ENCODE data around the gene NPL.
A peak's percentile ranks its signal among the peaks of the same experiment; 100 is the strongest.

Gene NPL

GRCh38 chr1:182833271-182833670 lies 43.7 kb downstream of the NPL start:
- no peaks in the 10 kb centered on the region for H3K9me3 ChIP-seq (ENCODE audit: insufficient read depth, low read depth, low read length)
- H3K36me3 ChIP-seq (ENCODE audit: insufficient read depth, low read depth, low read length), result no peaks in the 10 kb centered on the region
- no peaks in the 10 kb centered on the region for H3K4me1 ChIP-seq (ENCODE audit: insufficient read depth, low read length)
- no peak overlapping the region for H3K4me3 ChIP-seq (ENCODE audit: low read length)
- H3K27me3 ChIP-seq (ENCODE audit: insufficient read depth, low read length), result no peaks in the 10 kb centered on the region
- H3K9ac ChIP-seq (ENCODE audit: low read depth, low read length), result no peak overlapping the region
- no peak overlapping the region for H3K27ac ChIP-seq (ENCODE audit: low read length)

- no peaks in the 10 kb centered on the region for H3K27me3 ChIP-seq (ENCODE audit: insufficient read depth, low read length)
- no peak overlapping the region for H3K4me3 ChIP-seq (ENCODE audit: low read length)
- H3K36me3 ChIP-seq (ENCODE audit: insufficient read depth, low read depth, low read length), result no peaks in the 10 kb centered on the region
- no peak overlapping the region for H3K27ac ChIP-seq (ENCODE audit: low read length)
- no peaks in the 10 kb centered on the region for H3K9me3 ChIP-seq (ENCODE audit: insufficient read depth, low read depth, low read length)
- no peak overlapping the region for H3K9ac ChIP-seq (ENCODE audit: low read depth, low read length)
- H3K4me1 ChIP-seq (ENCODE audit: insufficient read depth, low read length), result no peaks in the 10 kb centered on the region
Measured at GRCh38 chr1:182834326-182834725, 44.8 kb downstream of the NPL start.

DNA sequence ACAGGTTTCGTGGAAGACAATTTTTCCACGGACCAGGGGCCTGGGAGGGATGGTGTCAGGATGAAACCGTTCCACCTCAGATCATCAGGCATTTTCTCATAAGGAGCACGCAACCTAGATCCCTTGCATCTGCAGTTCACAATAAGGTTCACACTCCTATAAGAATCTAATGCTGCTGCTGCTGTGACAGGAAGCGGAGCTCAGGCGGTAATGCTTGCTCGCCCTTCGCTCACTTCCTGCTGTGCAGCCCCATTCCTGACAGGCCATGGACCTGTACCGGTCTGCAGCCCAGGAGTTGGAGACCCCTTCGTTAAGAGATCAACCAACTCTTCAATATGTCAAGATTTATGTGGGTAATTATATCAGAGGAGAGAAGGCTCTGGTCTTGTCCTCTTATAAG lies 46.2 kb downstream of the NPL start:
- no peaks in the 10 kb centered on the region; the same call in 1 of the 2 replicates for H3K36me3 ChIP-seq (ENCODE audit: insufficient read depth, low read depth, low read length)

GRCh38 chr1:182839209-182840066 lies 49.9 kb downstream of the NPL start, which contains the start of gene DHX9:
TSS of gene DHX9 (plus strand) at chr1:182839347. CDS start at chr1:182842567, 3,220 bp downstream.
- Histone ChIP-seq H3K4me3 (ENCODE audit: low read length) (peak within 1 kb of the TSS; percentile 99), H3K27ac (ENCODE audit: low read length) (peak within 1 kb of the TSS; percentile 83), H3K36me3 (ENCODE audit: insufficient read depth, low read depth, low read length) (peaks cover 33% of the 10 kb centered on the region), H3K9me3 (ENCODE audit: insufficient read depth, low read depth, low read length) (no peaks in the 10 kb centered on the region), H3K27me3 (ENCODE audit: insufficient read depth, low read length) (no peaks in the 10 kb centered on the region), H3K9ac (ENCODE audit: low read depth, low read length) (peak within 1 kb of the TSS; percentile 95), H3K4me1 (ENCODE audit: insufficient read depth, low read length) (peaks cover 11% of the 10 kb centered on the region)

More for the DNA sequence above, 46.2 kb downstream of the NPL start:
- Histone ChIP-seq H3K9ac (ENCODE audit: low read depth, low read length) (no peak overlapping the region), H3K9me3 (ENCODE audit: insufficient read depth, low read depth, low read length) (no peaks in the 10 kb centered on the region), H3K4me3 (ENCODE audit: low read length) (no peak overlapping the region), H3K27ac (ENCODE audit: low read length) (no peak overlapping the region), H3K4me1 (ENCODE audit: insufficient read depth, low read length) (no peaks in the 10 kb centered on the region), H3K27me3 (ENCODE audit: insufficient read depth, low read length) (no peaks in the 10 kb centered on the region)

GRCh38 chr1:182841368-182841988 lies 51.9 kb downstream of the NPL start:
- Histone ChIP-seq H3K9ac (ENCODE audit: low read depth, low read length) (peak overlapping the region; percentile 95), H3K36me3 (ENCODE audit: insufficient read depth, low read depth, low read length) (peaks cover 53% of the 10 kb centered on the region), H3K27me3 (ENCODE audit: insufficient read depth, low read length) (no peaks in the 10 kb centered on the region), H3K4me1 (ENCODE audit: insufficient read depth, low read length) (peaks cover 16% of the 10 kb centered on the region), H3K4me3 (ENCODE audit: low read length) (peak overlapping the region; percentile 99), H3K27ac (ENCODE audit: low read length) (no peak overlapping the region), H3K9me3 (ENCODE audit: insufficient read depth, low read depth, low read length) (no peaks in the 10 kb centered on the region)

DNA sequence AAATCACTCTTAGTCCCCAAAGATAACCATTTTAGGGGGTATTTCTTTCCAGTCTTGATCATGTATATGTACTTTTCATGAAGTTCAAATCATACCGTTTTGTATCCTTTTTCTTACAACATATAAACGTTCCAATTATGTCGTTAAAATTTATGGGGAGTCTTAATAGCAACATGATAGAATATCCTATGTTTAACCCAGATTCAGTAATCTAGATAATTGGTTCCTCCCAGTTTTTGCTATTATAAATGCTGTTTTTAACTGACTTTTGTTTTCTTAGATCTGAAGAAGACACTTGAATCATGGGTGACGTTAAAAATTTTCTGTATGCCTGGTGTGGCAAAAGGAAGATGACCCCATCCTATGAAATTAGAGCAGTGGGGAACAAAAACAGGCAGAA lies 52.7 kb downstream of the NPL start:
- Histone ChIP-seq H3K9me3 (ENCODE audit: insufficient read depth, low read depth, low read length) (no peaks in the 10 kb centered on the region), H3K4me3 (ENCODE audit: low read length) (peak overlapping the region; percentile 99), H3K27me3 (ENCODE audit: insufficient read depth, low read length) (no peaks in the 10 kb centered on the region), H3K27ac (ENCODE audit: low read length) (no peak overlapping the region), H3K36me3 (ENCODE audit: insufficient read depth, low read depth, low read length) (peaks cover 61% of the 10 kb centered on the region), H3K4me1 (ENCODE audit: insufficient read depth, low read length) (peaks cover 16% of the 10 kb centered on the region), H3K9ac (ENCODE audit: low read depth, low read length) (peak overlapping the region; percentile 95; the same call in 1 of the 2 replicates)

DNA sequence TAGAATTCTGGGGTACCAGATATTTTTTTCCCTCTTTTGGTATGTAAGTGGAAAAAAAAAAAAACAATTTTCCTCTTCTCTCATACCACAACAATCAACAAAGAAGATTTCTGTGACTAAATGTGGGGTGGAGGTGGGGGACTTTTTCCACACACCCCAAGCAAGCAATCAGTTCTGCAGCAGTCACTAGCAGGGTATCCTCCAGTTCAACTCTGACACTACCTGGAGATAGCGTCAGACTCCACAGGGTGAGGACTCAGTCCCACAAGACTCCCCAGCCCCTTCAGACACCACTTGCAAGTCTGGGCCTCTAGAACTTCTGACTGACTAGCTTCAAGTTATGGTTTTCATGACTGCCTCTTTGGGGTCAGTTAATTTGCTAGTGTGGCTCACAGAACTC lies 55.8 kb downstream of the NPL start:
- Histone ChIP-seq H3K27ac (ENCODE audit: low read length) (no peak overlapping the region), H3K27me3 (ENCODE audit: insufficient read depth, low read length) (no peaks in the 10 kb centered on the region), H3K4me3 (ENCODE audit: low read length) (no peak overlapping the region; the same call in 1 of the 2 replicates), H3K9me3 (ENCODE audit: insufficient read depth, low read depth, low read length) (no peaks in the 10 kb centered on the region), H3K4me1 (ENCODE audit: insufficient read depth, low read length) (peaks cover 16% of the 10 kb centered on the region), H3K36me3 (ENCODE audit: insufficient read depth, low read depth, low read length) (peaks cover 92% of the 10 kb centered on the region), H3K9ac (ENCODE audit: low read depth, low read length) (no peak overlapping the region)

DNA sequence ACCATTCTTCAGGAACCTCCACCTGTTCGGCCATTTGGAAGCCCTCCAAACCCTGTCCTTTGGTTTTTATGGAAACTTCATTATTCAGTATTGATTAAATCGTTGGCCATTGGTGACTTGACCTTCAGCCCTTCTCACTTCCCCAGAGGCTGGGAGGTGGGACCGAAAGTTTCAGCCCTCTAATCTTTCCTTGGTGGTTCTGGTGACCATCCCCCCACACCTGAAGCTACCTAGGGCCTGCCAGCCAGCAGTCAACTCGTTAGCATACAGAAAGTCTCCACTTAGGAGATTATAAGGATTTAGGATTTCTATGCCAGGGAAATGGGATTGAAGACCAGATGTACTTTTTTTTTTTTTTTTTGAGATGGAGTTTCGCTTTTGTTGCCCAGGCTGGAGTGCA lies 56.3 kb downstream of the NPL start:
- no peaks in the 10 kb centered on the region for H3K27me3 ChIP-seq (ENCODE audit: insufficient read depth, low read length)
- H3K27ac ChIP-seq (ENCODE audit: low read length), result no peak overlapping the region
- peaks cover 97% of the 10 kb centered on the region for H3K36me3 ChIP-seq (ENCODE audit: insufficient read depth, low read depth, low read length)
- H3K9ac ChIP-seq (ENCODE audit: low read depth, low read length), result no peak overlapping the region
- H3K4me1 ChIP-seq (ENCODE audit: insufficient read depth, low read length), result peaks cover 16% of the 10 kb centered on the region
- H3K4me3 ChIP-seq (ENCODE audit: low read length), result no peak overlapping the region
- H3K9me3 ChIP-seq (ENCODE audit: insufficient read depth, low read depth, low read length), result no peaks in the 10 kb centered on the region

GRCh38 chr1:182847105-182847504 lies 57.5 kb downstream of the NPL start:
- H3K4me3 ChIP-seq (ENCODE audit: low read length), result no peak overlapping the region
- peaks cover 9% of the 10 kb centered on the region for H3K4me1 ChIP-seq (ENCODE audit: insufficient read depth, low read length)
- no peak overlapping the region for H3K27ac ChIP-seq (ENCODE audit: low read length)
- peaks cover 100% of the 10 kb centered on the region for H3K36me3 ChIP-seq (ENCODE audit: insufficient read depth, low read depth, low read length)
- H3K9ac ChIP-seq (ENCODE audit: low read depth, low read length), result no peak overlapping the region
- no peaks in the 10 kb centered on the region for H3K27me3 ChIP-seq (ENCODE audit: insufficient read depth, low read length)
- no peaks in the 10 kb centered on the region for H3K9me3 ChIP-seq (ENCODE audit: insufficient read depth, low read depth, low read length)

- no peaks in the 10 kb centered on the region for H3K9me3 ChIP-seq (ENCODE audit: insufficient read depth, low read depth, low read length)
- peaks cover 100% of the 10 kb centered on the region for H3K36me3 ChIP-seq (ENCODE audit: insufficient read depth, low read depth, low read length)
Measured at GRCh38 chr1:182848736-182849135, 59.2 kb downstream of the NPL start.

GRCh38 chr1:182850319-182850718 lies 60.7 kb downstream of the NPL start:
- Histone ChIP-seq H3K9me3 (ENCODE audit: insufficient read depth, low read depth, low read length) (no peaks in the 10 kb centered on the region), H3K9ac (ENCODE audit: low read depth, low read length) (no peak overlapping the region), H3K4me3 (ENCODE audit: low read length) (no peak overlapping the region), H3K36me3 (ENCODE audit: insufficient read depth, low read depth, low read length) (peaks cover 100% of the 10 kb centered on the region), H3K27ac (ENCODE audit: low read length) (no peak overlapping the region), H3K4me1 (ENCODE audit: insufficient read depth, low read length) (peaks cover 5% of the 10 kb centered on the region; the same call in 1 of the 2 replicates), H3K27me3 (ENCODE audit: insufficient read depth, low read length) (no peaks in the 10 kb centered on the region)

More at GRCh38 chr1:182848736-182849135, 59.2 kb downstream of the NPL start:
- Histone ChIP-seq H3K9ac (ENCODE audit: low read depth, low read length) (no peak overlapping the region), H3K27me3 (ENCODE audit: insufficient read depth, low read length) (no peaks in the 10 kb centered on the region), H3K27ac (ENCODE audit: low read length) (no peak overlapping the region), H3K4me1 (ENCODE audit: insufficient read depth, low read length) (peaks cover 5% of the 10 kb centered on the region; the same call in 1 of the 2 replicates), H3K4me3 (ENCODE audit: low read length) (no peak overlapping the region)

GRCh38 chr1:182851825-182852224 lies 62.3 kb downstream of the NPL start:
- no peak overlapping the region for H3K9ac ChIP-seq (ENCODE audit: low read depth, low read length)
- H3K27me3 ChIP-seq (ENCODE audit: insufficient read depth, low read length), result no peaks in the 10 kb centered on the region
- no peak overlapping the region for H3K4me3 ChIP-seq (ENCODE audit: low read length)
- H3K27ac ChIP-seq (ENCODE audit: low read length), result no peak overlapping the region
- no peaks in the 10 kb centered on the region for H3K4me1 ChIP-seq (ENCODE audit: insufficient read depth, low read length)
- no peaks in the 10 kb centered on the region for H3K9me3 ChIP-seq (ENCODE audit: insufficient read depth, low read depth, low read length)
- H3K36me3 ChIP-seq (ENCODE audit: insufficient read depth, low read depth, low read length), result peaks cover 100% of the 10 kb centered on the region
